HEK293 (cell line): ENCODE measurements around the gene HOXB8.

Experiments
- CTCF ChIP-seq: fragments of 450-650 bp; formaldehyde crosslinking; IDR thresholded peaks from 2 replicates; pipeline ENCODE4 v1.5.1; 2016; ENCODE audit warnings: missing biosample characterization, missing genetic modification characterization
- PBX3 ChIP-seq: sonication (generic); formaldehyde crosslinking; IDR thresholded peaks from 2 replicates; pipeline ENCODE4 v1.8.1; 2022; ENCODE audit warnings: mild to moderate bottlenecking, moderate library complexity, missing genetic modification reagents
- YY1 ChIP-seq: fragments of 450-650 bp; formaldehyde crosslinking; IDR thresholded peaks from 2 replicates; pipeline ENCODE4 v1.5.1; 2018; ENCODE audit warnings: missing biosample characterization, missing genetic modification characterization
- ZNF23 ChIP-seq: fragments of 450-650 bp; formaldehyde crosslinking; IDR thresholded peaks from 2 replicates; pipeline ENCODE4 v1.5.1; 2016; ENCODE audit warnings: missing biosample characterization, missing genetic modification characterization, borderline replicate concordance
- ZNF416 ChIP-seq: fragments of 450-650 bp; formaldehyde crosslinking; IDR thresholded peaks from 2 replicates; pipeline ENCODE4 v1.5.1; 2016; ENCODE audit warnings: missing biosample characterization, missing genetic modification characterization
- ZNF501 ChIP-seq: fragments of 450-650 bp; formaldehyde crosslinking; IDR thresholded peaks from 2 replicates; pipeline ENCODE4 v1.5.1; 2016; ENCODE audit warnings: missing biosample characterization, missing genetic modification characterization
- ZNF561 ChIP-seq: fragments of 450-650 bp; IDR thresholded peaks from 2 replicates; pipeline ENCODE4 v1.5.1; 2018; ENCODE audit warnings: missing biosample characterization, missing genetic modification characterization, borderline replicate concordance
- ZNF624 ChIP-seq: fragments of 450-650 bp; formaldehyde crosslinking; IDR thresholded peaks from 2 replicates; pipeline ENCODE4 v1.5.1; 2017; ENCODE audit warnings: missing biosample characterization, missing genetic modification characterization
- ZNF658 ChIP-seq: fragments of 450-650 bp; formaldehyde crosslinking; IDR thresholded peaks from 2 replicates; pipeline ENCODE4; 2016; ENCODE audit warnings: missing biosample characterization, missing genetic modification characterization
- ZNF747 ChIP-seq: fragments of 450-650 bp; formaldehyde crosslinking; IDR thresholded peaks from 2 replicates; pipeline ENCODE4 v1.5.1; 2016; ENCODE audit warnings: missing biosample characterization, missing genetic modification characterization

- TF ChIP-seq ZNF416 (tag by site-specific recombination) = no peak
- no peak for TF ChIP-seq ZNF747 (tag by site-specific recombination)
- TF ChIP-seq ZNF23 (tag by site-specific recombination) = no peak
- 0 out of 2 replicates have a peak, but pooled peaks have one; percentile 20 for TF ChIP-seq YY1 (tag by site-specific recombination)
- 0 out of 2 replicates have a peak, but pooled peaks have one; percentile 9 for TF ChIP-seq CTCF
- no peak for TF ChIP-seq PBX3 (CRISPR knock-in tag)
- TF ChIP-seq ZNF658 (tag by site-specific recombination) = no peak
- no peak for TF ChIP-seq ZNF624 (tag by site-specific recombination)
- no peak; the same call in 1 of the 2 replicates for TF ChIP-seq ZNF561 (tag by site-specific recombination)
- TF ChIP-seq ZNF501 (tag by site-specific recombination) = peak; percentile 26; the same call in 1 of the 2 replicates
Observed at GRCh38 chr17:48603959-48604769, 10.9 kb downstream of the HOXB8 start.
